CD4-positive, alpha-beta T cell treated with Interleukin-4 for 1 hour (primary cell): ENCODE data around the gene CCDC170.
"Not testable (repeated sequence)": the region's sequence is repeated elsewhere in the genome, so short reads cannot be mapped to it uniquely, and the experiment has no call there.

ENCODE experiments used
- DNase-seq, 2 donors: peaks; one replicate each; pipeline ENCODE4 v3.0.0-alpha.2; 2020 to 2022

Gene CCDC170

GRCh38 chr6:151493804-151494234 lies at the start of gene CCDC170:
CCDC170 (plus strand) TSS chr6:151494017; CDS start chr6:151494129, 112 bp downstream.
- peak in 1 of 2 donors; percentile 28 for DNase-seq

- no peak for DNase-seq
These were observed 48.3 kb upstream of the CCDC170 start for GRCh38 chr6:151445482-151445881.

GRCh38 chr6:151447237-151447636 lies 46.6 kb upstream of the CCDC170 start:
- no peak for DNase-seq

GRCh38 chr6:151448623-151449022 lies 45.2 kb upstream of the CCDC170 start:
- DNase-seq = no peak

- DNase-seq = not testable (repeated sequence)
These were observed 42.9 kb upstream of the CCDC170 start for GRCh38 chr6:151450928-151451327.

- no peak for DNase-seq
These were observed 42.3 kb upstream of the CCDC170 start for GRCh38 chr6:151451417-151451949.

GRCh38 chr6:151451950-151452749 lies 41.7 kb upstream of the CCDC170 start, which contains the start of gene RMND1:
RMND1 (minus strand) TSS chr6:151452126; CDS start chr6:151445811, 6,315 bp downstream.
- peak; percentile 99 to 100 for DNase-seq

- no peak for DNase-seq
These were observed 40.9 kb upstream of the CCDC170 start for GRCh38 chr6:151452750-151453427.

- not testable (repeated sequence) for DNase-seq
These were observed 37.9 kb upstream of the CCDC170 start for GRCh38 chr6:151455751-151456398.

GRCh38 chr6:151461673-151462072 lies 32.1 kb upstream of the CCDC170 start:
- DNase-seq = no peak

- DNase-seq = no peak
These were observed 29.1 kb upstream of the CCDC170 start for GRCh38 chr6:151464702-151465101.

GRCh38 chr6:151475653-151476523 lies 17.9 kb upstream of the CCDC170 start:
- DNase-seq = peak in 1 of 2 donors; percentile 64

GRCh38 chr6:151477726-151478125 lies 16.1 kb upstream of the CCDC170 start:
- DNase-seq = no peak

- no peak for DNase-seq
These were observed 15.1 kb upstream of the CCDC170 start for GRCh38 chr6:151478670-151479069.

- peak in 1 of 2 donors; percentile 22 for DNase-seq
These were observed 12.0 kb upstream of the CCDC170 start for GRCh38 chr6:151481786-151482185.

GRCh38 chr6:151482290-151482689 lies 11.5 kb upstream of the CCDC170 start:
- peak in 1 of 2 donors; percentile 43 for DNase-seq

GRCh38 chr6:151483994-151484393 lies 9.8 kb upstream of the CCDC170 start:
- DNase-seq = no peak

- no peak for DNase-seq
These were observed 5.6 kb upstream of the CCDC170 start for GRCh38 chr6:151488226-151488625.

GRCh38 chr6:151490996-151491395 lies 2.8 kb upstream of the CCDC170 start:
- no peak for DNase-seq

- no peak for DNase-seq
These were observed 535 bp upstream of the CCDC170 start for GRCh38 chr6:151493161-151493803.

- DNase-seq = peak in 1 of 2 donors; percentile 45
These were observed 568 bp downstream of the CCDC170 start for GRCh38 chr6:151494235-151494935.
